GOT3 (cell line): ENCODE data around the gene SCAP.

ENCODE experiments used
- DNase-seq: peaks from one replicate; lab custom pipeline; 2025; ENCODE audit warnings: mixed read lengths; lab: John Stamatoyannopoulos, UW

Gene SCAP

DNA sequence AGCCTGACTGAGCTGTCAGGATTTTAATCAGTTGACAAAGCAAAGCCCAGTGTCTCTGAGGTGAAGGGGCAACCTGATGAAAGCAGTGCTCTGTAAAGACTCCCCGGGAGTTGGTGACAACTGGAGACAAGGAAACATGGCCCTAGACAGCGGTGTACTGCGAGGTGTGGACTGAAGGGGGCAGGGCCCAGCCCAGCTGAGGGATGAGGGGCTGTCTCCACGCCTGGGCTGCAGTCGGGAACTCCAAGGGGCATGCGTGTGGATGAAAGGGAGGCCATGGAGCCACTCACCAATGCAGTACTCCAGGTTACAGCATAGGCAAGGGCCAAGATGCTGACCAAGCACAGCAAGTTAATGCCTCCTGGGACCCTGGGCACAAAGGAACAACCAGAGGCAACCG, 45.1 kb downstream of the SCAP start:
- DNase-seq = no peak

DNA sequence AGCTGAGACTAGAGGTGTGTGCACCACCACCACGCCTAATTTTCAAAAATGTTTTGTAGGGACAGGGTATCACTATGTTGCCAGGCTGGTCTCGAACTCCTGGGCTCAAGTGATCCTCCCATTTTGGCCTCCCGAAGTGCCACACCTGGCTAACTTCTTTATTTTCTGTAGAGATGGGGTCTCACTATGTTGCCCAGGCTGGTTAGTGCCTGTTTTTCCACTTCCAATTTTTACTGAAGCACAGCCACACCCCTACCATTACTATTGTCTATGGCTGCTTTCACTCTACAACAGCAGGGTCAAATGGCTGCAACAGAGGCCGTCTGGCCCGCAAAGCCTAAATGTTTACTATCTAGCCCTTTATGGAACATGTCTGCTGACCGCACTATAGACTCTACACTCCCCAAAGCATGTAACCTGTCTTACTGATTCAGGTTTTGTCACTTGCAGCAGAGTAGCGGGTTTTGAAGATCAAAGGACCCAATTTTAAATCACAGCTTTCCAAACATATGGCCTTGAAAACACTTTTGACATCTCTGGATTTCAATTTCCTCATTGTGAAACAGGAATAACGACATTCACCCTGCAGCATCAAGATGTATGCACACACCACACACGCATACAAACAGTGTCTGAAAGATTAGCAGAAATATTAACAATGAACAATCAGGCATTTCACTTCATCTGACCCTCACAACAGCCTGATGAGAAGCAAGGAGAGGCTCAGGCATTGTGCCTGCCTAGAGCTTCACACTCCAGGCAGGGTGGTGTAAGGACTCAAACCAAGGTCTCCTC, 46.1 kb downstream of the SCAP start:
- DNase-seq = no peak

DNA sequence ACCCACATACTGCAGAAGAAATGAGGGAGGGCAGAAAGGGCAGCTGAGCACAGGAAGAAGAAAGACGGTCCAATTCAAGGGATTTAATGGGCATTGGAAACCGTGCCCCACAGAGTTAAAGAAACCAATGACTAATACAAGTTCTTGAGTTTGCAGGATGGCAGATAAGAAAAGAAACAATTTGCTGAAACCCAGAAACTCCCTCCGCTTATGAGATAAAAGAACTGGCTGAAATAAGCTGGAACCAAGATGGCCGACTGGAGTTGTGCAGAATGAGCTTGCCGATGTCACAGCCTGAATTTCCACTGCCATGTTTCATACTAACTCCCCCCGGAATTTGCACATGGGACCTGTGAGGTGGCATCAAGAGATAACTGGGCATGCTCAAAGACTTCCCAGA, 47.1 kb downstream of the SCAP start:
- DNase-seq = no peak

DNA sequence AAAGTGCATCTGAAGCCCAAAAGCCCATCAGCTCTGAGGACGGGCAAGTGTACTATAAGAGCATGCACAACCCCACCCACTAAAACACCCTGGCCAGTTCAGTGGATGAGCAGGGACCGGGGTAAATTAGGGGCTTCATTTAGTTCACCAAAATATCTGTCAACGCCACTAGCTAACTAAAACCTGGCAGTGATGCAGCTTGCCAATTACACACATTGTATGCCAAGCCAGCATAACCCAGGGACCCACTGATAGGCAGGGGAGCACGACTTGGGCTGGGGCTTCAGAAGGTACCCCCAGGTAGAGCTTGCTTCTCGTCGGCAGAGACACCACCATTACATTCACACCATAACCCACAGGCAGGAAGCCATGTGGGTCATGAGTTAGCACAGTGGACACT, 47.9 kb downstream of the SCAP start:
- DNase-seq = no peak

DNA sequence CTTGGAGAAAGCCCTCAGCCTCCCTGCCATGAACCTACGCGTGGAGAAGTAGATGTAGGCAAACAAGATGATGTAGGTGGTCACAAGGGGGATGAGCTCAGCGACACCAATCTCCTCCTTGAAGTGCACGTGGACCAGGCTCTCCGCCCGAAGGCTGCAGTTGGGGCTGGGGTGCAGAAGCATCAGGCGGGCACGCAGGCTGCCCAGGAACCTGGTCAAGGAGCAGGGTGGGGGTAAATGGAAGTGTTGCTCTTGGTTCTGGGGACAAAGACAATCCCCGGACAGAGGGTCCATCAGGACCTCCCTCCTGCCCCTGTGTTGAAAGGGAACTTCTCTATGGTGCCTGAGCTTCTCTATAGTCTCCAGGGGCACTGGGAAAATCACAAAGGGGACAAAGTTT, 49.8 kb downstream of the SCAP start:
- no peak for DNase-seq

DNA sequence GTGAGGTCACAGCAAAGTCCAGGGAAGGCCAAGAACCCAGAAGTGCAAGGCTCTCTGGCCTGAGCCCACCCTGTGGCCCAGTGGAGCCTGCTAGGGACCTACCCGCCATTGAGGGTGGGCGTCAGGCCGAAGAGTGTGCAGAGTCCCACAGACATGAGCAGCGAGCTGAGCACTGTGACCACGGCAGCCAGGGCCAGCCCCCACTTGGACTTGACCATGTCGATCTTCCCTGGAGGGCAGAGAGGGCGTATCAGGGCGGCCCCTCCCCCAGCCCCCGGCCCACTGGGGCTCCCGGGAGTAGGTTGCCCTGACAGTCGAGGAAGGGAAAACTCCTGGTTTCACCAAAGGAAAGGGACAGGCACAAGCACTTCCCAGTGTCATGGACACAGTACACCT, 50.4 kb downstream of the SCAP start:
- DNase-seq = no peak

DNA sequence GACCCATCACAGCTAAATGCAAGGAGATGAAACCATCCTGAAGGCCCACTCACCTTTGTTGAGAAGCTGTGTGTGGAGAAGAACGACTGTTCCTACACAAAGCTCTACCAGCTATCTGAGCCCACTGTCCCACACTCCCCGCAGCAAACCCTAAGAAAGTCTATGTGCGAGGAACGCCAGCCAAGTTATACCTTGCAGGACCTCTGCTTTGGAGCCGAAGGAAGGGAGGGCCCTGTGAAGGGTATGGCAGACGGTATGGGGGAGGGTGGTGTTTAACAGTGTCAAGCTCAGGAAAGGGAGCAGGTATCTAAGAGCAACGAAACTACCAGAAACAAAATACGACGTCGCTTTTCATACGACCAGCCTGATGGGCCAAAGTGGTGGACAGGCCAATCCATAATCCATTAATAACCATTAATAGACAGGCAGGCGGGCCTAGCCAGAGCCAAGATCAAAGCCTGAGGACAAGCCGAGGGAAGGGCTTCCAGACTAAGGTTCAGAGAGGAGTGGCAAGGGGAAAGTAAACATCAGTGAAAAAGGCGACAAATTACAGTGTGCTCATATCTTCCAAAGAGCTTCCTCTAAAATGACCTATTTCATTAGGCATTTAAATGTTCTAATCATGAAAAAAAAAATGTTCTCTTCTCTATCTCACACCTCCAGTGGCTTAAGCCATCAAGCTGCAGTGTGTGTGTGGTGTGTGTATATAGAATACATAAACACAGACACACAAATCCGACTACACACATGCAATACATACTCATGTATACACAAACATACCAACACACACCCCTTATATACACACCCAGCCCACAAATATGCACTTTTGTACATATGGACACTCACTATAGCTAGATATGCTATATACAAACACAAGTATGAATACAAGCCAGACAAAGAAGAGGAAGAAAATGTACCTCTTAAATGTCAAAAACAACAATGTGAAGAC, 51.0 kb downstream of the SCAP start:
- no peak for DNase-seq

DNA sequence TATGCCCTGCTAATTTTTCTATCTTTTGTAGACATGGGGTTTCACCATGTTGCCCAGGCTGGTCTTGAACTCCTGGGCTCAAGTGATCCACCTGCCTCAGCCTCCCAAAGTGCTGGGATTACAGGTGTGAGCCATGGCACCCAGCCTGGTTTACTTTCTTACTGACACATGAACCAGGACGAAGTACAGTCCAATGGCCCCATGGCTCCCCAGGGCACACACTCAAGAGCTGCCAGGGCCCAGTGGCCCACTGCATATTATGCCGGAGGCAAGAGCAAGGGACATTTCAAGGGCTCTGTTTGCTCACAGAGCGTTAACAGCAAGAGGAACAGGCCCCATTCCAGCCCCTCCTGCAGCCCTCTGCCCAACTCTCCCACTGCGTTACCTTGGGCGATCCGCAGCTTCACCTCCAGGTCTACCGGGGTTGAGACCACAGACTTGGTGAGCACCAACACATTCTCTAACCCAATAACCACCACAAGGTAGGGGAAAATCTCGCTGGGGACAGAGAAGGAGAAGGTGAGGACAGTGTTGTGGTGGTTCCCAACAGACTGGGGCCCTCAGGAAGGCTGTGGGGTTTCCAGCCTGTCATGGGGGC, 52.1 kb downstream of the SCAP start:
- no peak for DNase-seq

DNA sequence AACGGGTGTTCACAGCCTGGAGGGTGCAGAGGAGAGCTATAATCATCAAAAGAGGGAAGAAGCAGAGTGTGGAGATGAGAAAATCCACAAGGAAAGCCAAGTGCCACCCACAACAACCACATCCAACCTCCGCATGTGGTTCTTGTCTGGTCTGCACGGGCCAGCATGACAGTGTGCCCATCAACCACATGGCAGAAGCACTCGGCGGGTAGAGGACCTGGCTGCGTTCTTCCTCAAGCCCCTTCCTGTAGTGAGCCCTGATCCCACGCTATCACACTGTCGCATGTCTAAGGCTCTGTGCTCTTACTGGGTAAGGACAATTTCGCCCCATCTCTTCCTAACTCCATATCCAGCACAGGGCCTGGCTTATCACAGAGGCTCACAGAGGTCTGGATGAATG, 53.0 kb downstream of the SCAP start:
- DNase-seq = no peak

DNA sequence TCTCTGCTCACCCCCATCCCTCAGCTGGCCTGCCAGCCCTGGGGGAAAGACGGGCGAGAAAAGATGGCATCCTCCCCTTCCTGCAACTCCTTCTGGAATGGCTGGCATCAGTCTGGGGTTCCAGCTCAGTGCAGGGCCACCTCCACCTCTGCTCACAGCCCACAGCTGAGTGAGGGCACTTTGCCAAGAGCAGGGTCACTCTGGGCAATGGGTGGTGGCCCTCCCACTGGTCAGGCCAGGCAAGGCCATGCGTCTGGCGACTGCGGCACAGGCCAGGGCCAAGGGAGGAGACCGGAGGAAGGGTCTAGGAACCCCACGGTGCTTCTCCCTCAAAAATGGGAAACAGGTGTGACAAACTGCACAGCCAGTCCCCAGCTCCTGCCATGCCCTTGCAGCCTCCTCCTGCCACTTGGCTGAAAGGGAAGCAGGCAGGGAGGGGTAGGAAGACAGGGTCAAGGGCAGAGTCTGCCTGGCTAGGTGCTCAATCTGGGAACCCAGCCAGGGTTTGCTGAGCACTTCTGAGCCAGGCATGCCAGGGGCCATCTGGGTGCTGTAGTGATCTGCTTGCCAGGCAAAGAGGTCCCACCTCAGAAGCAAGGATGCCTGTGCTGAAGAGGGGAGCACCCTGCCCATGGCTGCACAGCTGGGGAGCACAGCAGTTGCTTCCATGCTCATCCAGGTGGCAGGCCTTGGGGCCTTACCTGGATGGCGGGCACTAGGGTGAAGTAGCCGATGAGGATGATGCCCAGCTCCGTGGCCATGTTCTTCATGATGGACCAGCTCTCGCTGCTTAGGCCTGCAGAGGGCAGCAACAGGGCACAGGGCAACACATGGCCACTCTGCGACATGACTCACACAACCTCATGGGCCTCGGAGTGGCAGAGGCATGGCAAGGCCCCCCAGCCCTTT, 53.7 kb downstream of the SCAP start:
- DNase-seq = no peak

DNA sequence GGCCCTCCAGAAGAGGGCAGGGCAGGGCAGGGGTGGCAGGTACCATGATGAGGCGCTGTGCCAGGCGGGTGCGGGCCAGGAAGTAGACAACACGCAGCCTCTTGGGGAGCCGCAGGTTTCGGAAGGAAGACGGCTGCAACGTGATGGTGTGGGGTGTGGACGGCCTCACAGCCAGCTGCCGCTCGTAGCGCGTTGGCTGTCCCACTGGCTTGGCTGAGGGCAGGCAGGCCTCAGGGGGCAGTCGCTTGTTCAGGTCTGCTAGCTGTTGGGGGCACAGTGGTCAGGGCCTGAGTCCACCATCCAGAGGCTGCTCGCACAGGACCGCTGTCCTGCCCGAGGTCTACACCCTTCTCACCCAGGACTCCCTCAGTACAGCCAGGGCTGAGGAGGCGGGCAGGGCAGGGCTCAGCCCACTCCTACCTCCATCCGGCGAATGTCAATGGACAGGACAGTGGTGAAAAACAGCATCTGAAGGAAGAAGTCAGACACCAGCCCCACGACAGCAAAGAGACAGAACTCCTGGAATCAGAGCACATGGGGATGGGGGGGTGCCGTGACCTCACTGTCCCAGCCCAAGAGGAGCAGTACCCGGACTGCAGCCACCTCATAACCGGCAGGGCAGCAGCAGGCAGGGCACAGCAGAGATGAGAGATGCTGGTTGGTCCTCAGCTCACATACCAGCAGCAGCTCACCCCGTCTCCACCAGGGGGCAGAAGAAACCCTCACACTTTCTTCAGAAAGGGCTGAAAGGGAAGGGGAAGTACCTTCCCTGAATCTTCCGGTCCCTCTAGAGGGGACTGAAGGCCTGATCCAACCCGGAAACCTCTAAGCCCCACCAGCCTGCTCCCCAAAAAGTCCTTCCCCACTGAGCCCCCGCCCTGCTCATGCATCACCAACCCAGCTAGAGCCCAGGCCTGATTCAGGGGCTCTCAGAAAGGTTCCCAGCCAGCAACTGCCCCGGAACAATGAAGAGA, 54.9 kb downstream of the SCAP start:
- peak; percentile 62 for DNase-seq

DNA sequence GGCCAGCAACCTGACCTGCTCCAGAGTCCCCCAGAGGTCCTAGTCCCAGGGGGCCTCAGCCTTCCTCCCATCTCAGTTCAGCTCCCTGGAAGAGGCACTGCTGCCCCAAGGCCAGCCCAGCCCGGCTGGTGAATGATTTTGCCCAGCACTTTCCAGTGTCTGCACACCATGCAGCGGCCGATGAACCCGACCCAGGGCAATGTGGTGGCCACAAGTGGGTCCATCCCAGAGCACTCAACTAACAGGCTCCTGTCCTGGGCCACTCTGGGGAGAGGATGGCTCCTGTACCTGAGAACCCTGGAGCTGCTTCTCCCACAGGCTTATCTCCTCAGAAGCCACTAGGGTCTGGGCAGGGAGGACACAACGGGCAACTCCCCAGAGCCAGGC, 55.7 kb downstream of the SCAP start:
- no peak for DNase-seq

DNA sequence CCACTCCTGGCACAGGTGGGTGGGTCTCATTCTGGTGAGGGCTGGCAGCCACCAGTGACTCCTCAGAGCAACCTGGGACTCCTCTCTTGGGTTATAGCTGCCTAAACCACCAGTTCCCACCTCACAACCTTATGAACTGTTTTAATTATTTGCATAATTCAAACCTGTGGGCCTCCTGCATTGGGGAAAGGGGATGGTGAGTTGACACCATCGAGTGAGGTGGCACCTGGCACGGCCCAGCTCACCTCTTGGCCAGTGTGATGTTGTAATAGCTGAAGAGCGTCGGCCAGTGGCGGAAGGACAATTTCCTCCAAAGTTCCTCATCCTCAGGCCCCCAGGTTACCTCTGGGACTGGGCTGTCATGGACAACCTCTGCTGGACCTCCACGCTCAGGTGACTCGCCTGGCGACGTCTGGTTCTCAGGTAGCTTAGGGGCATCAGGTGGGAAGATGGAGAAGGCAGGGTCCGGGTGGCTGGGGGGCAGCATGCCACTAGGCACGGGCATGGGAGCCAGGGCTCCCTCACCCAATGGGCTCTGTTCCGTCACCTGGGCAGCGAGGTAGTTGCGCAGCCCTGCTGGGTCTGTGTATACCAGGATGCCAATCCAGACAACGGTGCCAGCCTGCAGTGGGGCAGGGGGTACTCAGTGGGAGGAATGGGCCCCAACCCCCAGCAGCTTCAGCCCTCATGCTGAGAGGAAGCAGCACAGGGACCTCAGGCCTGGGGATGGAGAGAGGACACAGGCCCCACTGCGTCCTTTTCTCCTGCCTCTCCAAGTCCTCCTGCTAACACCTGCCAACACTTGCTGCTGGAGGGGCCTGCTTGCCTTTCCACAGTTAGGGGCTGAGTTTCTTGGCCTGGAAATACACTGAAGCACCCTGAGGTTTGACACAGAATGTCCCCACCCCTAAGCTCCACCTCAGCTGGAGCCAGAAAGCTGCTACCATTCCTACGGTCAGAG, 56.4 kb downstream of the SCAP start:
- DNase-seq = no peak

DNA sequence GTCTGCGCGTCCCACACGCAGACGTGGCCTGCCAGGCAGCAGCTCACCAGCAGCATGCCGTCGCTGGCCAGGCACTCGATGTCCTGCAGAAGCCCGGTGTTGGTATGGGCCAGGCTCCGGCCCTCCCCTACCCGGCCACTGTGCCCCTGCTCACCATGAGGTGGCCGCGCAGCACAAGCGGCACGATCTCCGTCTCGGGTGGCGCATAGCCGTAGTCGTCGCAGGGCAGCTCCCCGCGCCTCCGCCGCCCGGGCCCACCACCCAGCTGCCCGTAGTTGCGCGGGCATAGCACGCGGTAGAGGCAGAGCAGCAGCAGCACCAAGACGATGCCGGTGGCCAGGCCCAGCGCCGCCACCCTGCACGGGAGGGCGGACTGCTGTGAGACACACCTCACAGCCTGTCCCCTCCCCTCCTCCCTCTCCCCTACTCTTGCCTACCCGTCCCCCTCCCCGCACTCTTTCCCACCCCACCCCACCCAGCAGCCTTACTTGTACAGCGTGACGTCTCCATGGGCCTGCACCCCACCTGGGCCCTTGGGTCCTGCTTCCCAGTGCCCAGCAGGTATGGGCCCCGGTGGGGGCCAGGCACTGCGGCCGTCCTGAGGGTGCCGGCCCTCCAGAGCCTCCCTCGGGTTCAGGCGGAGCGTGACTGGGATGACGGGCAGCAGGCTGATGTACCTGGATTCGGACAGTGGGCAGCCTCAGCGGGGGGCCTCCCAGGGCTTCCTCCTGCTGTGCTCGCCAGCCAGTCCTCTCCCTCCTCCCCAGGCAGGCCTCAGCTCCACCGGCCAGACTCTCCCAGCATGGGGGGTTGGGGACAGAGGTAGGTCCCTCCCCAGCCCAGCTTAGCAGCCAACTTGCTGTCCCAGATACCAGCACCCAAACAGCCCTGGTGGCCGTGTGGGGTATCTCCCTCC, 57.3 kb downstream of the SCAP start:
- DNase-seq = no peak

DNA sequence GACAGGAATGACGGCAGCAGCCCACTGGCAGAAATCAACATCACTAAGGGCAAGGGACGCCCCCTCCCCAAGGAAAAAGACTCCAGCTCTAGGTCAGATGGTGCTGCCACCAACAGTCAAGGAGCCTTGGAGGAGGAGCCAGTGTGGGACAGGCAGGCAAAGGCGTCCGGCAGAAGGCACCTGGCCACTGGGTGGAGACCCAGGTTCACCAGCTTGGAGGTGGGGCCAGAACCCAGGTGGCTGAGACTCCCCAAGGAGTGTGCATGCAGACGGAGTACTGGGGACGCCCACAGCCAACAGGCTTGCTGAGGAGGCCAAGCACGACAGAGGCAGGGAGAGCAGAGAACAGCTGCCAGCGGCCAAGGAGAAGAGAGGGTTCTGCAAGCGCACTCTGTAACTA, 59.7 kb downstream of the SCAP start:
- no peak for DNase-seq

DNA sequence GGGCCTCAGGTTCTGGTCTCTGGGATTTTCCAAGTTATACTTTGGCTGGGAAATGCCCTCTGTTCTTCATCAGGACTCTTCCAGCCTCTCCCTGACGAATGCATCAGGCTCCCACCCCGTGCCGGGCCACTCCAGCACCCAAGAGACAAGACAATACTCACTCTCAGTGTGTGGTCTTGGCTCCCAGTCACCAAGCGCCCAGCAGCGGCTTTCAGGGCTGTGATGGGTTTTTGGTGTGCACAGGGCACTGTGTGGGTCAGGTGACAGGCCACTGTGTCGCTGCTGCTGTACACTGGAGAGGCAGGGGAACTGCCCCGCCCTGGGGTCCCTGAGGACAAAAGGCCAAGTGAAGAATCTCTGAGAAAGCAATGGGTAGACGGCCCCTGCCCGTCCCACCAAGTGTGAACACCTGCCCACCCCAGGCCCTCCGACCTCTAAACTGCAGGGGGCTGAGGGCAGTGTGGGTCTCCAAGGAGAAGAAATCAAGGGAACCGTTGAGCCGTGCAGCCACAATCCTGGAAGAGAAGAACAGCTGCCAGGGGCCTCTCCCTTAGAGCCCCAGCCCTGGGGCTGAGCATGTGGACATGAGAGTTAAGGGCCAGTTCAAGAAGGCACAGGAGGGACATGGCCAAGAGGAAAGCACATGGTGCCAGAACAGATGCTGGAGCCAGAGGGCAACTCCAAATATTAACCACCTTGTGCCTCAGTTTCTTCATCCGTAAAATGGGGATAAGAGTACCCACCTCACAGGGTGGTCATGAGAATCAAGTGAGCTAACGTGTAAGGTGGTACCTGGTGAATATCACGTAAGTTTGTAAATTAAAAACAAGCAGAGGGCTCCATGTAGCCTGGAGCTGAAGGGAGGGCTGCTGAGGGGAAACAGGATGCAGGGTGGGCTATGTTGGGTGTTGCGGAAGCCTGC, 60.8 kb downstream of the SCAP start:
- no peak for DNase-seq

DNA sequence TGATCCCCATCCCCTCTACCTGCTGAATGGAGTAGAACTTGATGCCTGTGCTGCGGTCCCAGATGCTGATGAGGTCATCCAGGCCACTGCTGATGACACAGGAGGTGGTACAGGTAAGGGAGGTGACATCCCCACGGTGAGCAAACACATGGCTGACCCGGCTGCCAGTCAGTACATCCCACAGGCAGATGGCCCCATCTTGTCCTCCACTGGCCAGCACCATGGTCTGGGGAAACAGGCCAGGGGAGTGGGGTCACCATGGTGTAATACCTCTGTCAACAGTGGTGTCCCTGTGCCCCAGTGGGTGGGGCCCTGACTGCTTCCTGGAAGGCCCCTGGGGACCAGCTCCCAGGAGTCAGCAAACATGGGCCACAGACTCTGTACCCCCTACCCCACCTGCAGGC, 61.6 kb downstream of the SCAP start:
- no peak for DNase-seq
